ENCODE data around the gene DAAM1. TPM values are rescaled to one million over a fixed set of nuclear protein-coding genes. Genes with fewer than 3 reads are reported as not detected.

DAAM1 gene
- total RNA-seq, 2 experiments from 2014 or later: 11.3 to 11.7 TPM

GRCh38 chr14:59217011-59217410 is 28.5 kb downstream of the DAAM1 start:
- DNase-seq (no peak), ATAC-seq (no peak)
- H3K36me3 Mint-ChIP-seq (ENCODE audit: low read depth): no peaks in the 10 kb centered on the region
- ChIA-PET CTCF (no interaction called here), POLR2A (no interaction called here)
- no peaks in the 10 kb centered on the region for H3K4me1 Mint-ChIP-seq
- no peaks in the 10 kb centered on the region for H3K9me3 Mint-ChIP-seq (ENCODE audit: low read depth)
- no peak overlapping the region for H3K4me3 Mint-ChIP-seq
- H3K27me3 Mint-ChIP-seq: no peaks in the 10 kb centered on the region
- intact Hi-C loops (cut with DNase I, micrococcal nuclease): no loop called here
- H3K27ac Mint-ChIP-seq: no peak overlapping the region

DNA sequence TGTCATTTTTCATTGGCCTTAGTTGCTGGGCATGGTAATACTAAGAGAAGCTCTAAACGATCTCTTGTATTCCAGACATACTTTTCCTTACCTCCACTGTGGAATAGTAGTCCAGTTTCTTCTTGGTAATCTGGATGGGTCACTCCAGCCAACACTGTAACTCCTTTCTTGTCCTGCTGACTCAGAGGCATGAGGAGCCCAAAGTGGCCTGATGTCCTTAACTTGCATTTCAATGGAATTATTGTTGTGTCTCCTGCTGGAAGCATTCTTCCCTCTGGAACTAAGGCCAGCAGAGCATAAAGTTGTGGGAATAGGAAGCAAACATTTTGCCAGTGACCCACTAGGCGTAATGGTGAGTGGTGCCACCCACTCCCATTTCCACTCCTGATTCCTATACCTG is 33.1 kb downstream of the DAAM1 start:
- no peaks in the 10 kb centered on the region for H3K36me3 Mint-ChIP-seq (ENCODE audit: low read depth)
- CTCF ChIA-PET: no interaction called here

DNA sequence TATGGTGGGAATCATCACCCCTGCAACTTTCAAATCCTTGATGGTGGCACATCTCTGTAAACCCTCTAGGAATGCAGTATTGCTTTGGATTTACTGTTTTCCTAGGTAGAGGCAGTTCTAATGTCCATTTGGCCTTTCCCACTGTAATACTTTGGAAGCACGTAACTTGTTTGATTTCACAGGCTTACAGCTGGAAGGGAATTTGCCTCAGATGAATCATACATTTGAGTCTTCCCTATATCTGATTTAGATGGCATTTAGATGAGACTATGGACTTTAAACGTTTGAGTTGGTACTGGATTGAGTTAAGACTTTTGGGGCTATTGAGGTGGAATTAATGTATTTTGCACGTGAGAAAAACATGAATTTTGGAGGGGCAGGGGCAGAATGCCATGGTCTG is 35.9 kb downstream of the DAAM1 start:
- Mint-ChIP-seq H3K27ac (no peak overlapping the region), H3K27me3 (no peaks in the 10 kb centered on the region), H3K36me3 (ENCODE audit: low read depth) (no peaks in the 10 kb centered on the region), H3K4me3 (no peak overlapping the region), H3K9me3 (ENCODE audit: low read depth) (no peaks in the 10 kb centered on the region), H3K4me1 (peaks cover 13% of the 10 kb centered on the region)
- DNase-seq (no peak), ATAC-seq (no peak)
- intact Hi-C loops (cut with DNase I, micrococcal nuclease): no loop called here
- POLR2A ChIA-PET: no interaction called here
- CTCF ChIA-PET: interaction anchor here (0.6 kb wide), 1 partner anchor 138 kb away, joined by 4 read pairs; no protein-coding TSS in a partner anchor

More for the DNA sequence above, 33.1 kb downstream of the DAAM1 start:
- no peaks in the 10 kb centered on the region for H3K27me3 Mint-ChIP-seq
- no peaks in the 10 kb centered on the region for H3K4me1 Mint-ChIP-seq
- intact Hi-C loops (cut with DNase I, micrococcal nuclease): no loop called here
- no peak for ATAC-seq
- H3K9me3 Mint-ChIP-seq (ENCODE audit: low read depth): no peaks in the 10 kb centered on the region
- no peak overlapping the region for H3K27ac Mint-ChIP-seq
- POLR2A ChIA-PET: no interaction called here
- DNase-seq: no peak
- H3K4me3 Mint-ChIP-seq: no peak overlapping the region

GRCh38 chr14:59225281-59225680 is 36.8 kb downstream of the DAAM1 start:
- CTCF ChIA-PET: no interaction called here

DNA sequence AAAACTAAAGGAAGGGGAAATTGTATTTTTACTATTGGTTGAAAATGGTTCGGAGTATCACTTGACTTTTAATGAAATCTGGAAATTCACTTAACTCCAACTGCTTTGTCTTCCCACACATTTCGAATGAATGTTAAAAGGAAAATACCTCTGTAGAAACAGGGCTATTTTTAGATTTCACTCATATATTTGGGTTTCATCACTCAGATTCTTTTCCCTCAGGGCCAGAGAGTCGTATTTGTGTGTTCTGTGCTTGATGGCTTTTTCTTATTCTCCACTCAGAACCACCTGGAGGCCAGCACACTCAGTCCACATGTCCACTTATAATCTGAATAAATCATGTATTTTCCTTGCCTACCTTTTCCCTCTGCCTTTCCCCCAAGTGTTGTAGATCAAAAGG is 40.0 kb downstream of the DAAM1 start:
- Mint-ChIP-seq H3K4me1 (peaks cover 22% of the 10 kb centered on the region), H3K27ac (no peak overlapping the region), H3K4me3 (no peak overlapping the region), H3K9me3 (ENCODE audit: low read depth) (no peaks in the 10 kb centered on the region), H3K27me3 (no peaks in the 10 kb centered on the region), H3K36me3 (ENCODE audit: low read depth) (no peaks in the 10 kb centered on the region)
- CTCF ChIA-PET: no interaction called here
- POLR2A ChIA-PET: no interaction called here
- ATAC-seq (no peak), DNase-seq (no peak)
- intact Hi-C loops (cut with DNase I, micrococcal nuclease): no loop called here

More at GRCh38 chr14:59225281-59225680, 36.8 kb downstream of the DAAM1 start:
- POLR2A ChIA-PET: no interaction called here
- H3K9me3 Mint-ChIP-seq (ENCODE audit: low read depth): no peaks in the 10 kb centered on the region
- H3K27me3 Mint-ChIP-seq: no peaks in the 10 kb centered on the region
- DNase-seq (no peak), ATAC-seq (no peak)
- no peaks in the 10 kb centered on the region for H3K36me3 Mint-ChIP-seq (ENCODE audit: low read depth)
- intact Hi-C loops (cut with DNase I, micrococcal nuclease): no loop called here
- H3K27ac Mint-ChIP-seq: no peak overlapping the region
- peaks cover 20% of the 10 kb centered on the region for H3K4me1 Mint-ChIP-seq
- H3K4me3 Mint-ChIP-seq: no peak overlapping the region

- intact Hi-C loops (cut with DNase I, micrococcal nuclease): no loop called here
- Mint-ChIP-seq H3K27ac (no peak overlapping the region), H3K4me1 (peaks cover 22% of the 10 kb centered on the region), H3K27me3 (no peaks in the 10 kb centered on the region), H3K4me3 (no peak overlapping the region), H3K9me3 (ENCODE audit: low read depth) (no peaks in the 10 kb centered on the region), H3K36me3 (ENCODE audit: low read depth) (peaks cover 1% of the 10 kb centered on the region)
- ATAC-seq (no peak), DNase-seq (no peak)
- ChIA-PET CTCF (interaction anchor here (0.6 kb wide), 1 partner anchor 138 kb away, joined by 4 read pairs; no protein-coding TSS in a partner anchor), POLR2A (interaction anchor here (0.6 kb wide), 1 partner anchor 10 kb away, joined by 3 read pairs; no protein-coding TSS in a partner anchor)
Observed at GRCh38 chr14:59229653-59230406, 41.4 kb downstream of the DAAM1 start.

- intact Hi-C loops (cut with DNase I, micrococcal nuclease): no loop called here
- no peak for ATAC-seq
- no peaks in the 10 kb centered on the region for H3K9me3 Mint-ChIP-seq (ENCODE audit: low read depth)
- no peak overlapping the region for H3K4me3 Mint-ChIP-seq
- CTCF ChIA-PET: no interaction called here
- H3K36me3 Mint-ChIP-seq (ENCODE audit: low read depth): peaks cover 3% of the 10 kb centered on the region
- POLR2A ChIA-PET: no interaction called here
- no peak overlapping the region for H3K27ac Mint-ChIP-seq
- no peaks in the 10 kb centered on the region for H3K27me3 Mint-ChIP-seq
- DNase-seq: no peak
- H3K4me1 Mint-ChIP-seq: peaks cover 1% of the 10 kb centered on the region
Observed at GRCh38 chr14:59236195-59236594, 47.7 kb downstream of the DAAM1 start.

GRCh38 chr14:59238216-59238615 is 49.7 kb downstream of the DAAM1 start:
- POLR2A ChIA-PET: no interaction called here
- Mint-ChIP-seq H3K27me3 (no peaks in the 10 kb centered on the region), H3K4me3 (no peak overlapping the region), H3K9me3 (ENCODE audit: low read depth) (no peaks in the 10 kb centered on the region), H3K36me3 (ENCODE audit: low read depth) (peaks cover 3% of the 10 kb centered on the region), H3K27ac (no peak overlapping the region), H3K4me1 (peaks cover 1% of the 10 kb centered on the region)
- CTCF ChIA-PET: no interaction called here
- ATAC-seq (no peak), DNase-seq (no peak)
- intact Hi-C loops (cut with DNase I, micrococcal nuclease): no loop called here

- no peak for DNase-seq
- peaks cover 1% of the 10 kb centered on the region for H3K4me1 Mint-ChIP-seq
- POLR2A ChIA-PET: no interaction called here
- no peak for ATAC-seq
- intact Hi-C loops (cut with DNase I, micrococcal nuclease): no loop called here
- no peak overlapping the region for H3K4me3 Mint-ChIP-seq
- H3K9me3 Mint-ChIP-seq (ENCODE audit: low read depth): no peaks in the 10 kb centered on the region
- CTCF ChIA-PET: no interaction called here
- H3K36me3 Mint-ChIP-seq (ENCODE audit: low read depth): peaks cover 3% of the 10 kb centered on the region
- H3K27ac Mint-ChIP-seq: no peak overlapping the region
- no peaks in the 10 kb centered on the region for H3K27me3 Mint-ChIP-seq
Observed at GRCh38 chr14:59239022-59239421, 50.6 kb downstream of the DAAM1 start.

DNA sequence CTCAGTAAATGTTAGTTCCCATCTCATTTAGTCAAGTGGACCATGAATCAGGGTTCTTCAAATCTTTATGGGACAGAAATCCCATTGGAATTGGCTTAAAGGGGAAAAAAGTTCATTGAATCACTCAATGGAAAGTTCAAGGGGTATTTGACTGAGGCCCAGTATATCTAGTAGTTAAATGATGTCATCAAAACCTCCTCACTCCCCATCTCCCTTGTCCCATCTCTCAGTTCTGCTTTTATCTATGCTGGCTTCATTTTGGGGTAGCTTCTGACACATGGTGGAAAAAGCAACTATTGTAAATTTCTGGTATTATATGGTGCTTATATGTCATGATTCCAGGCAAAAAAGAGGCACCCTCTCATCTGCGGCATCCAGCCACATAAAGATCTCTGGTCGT is 51.9 kb downstream of the DAAM1 start:
- H3K4me1 Mint-ChIP-seq: peaks cover 13% of the 10 kb centered on the region
- ChIA-PET POLR2A (no interaction called here), CTCF (no interaction called here)
- H3K27me3 Mint-ChIP-seq: no peaks in the 10 kb centered on the region
- H3K27ac Mint-ChIP-seq: no peak overlapping the region
- intact Hi-C loops (cut with DNase I, micrococcal nuclease): no loop called here
- DNase-seq: no peak
- ATAC-seq: no peak
- H3K36me3 Mint-ChIP-seq (ENCODE audit: low read depth): no peaks in the 10 kb centered on the region
- H3K9me3 Mint-ChIP-seq (ENCODE audit: low read depth): no peaks in the 10 kb centered on the region
- no peak overlapping the region for H3K4me3 Mint-ChIP-seq

GRCh38 chr14:59241121-59241520 is 52.7 kb downstream of the DAAM1 start:
- ATAC-seq: no peak
- Mint-ChIP-seq H3K27me3 (no peaks in the 10 kb centered on the region), H3K27ac (no peak overlapping the region), H3K9me3 (ENCODE audit: low read depth) (no peaks in the 10 kb centered on the region), H3K36me3 (ENCODE audit: low read depth) (no peaks in the 10 kb centered on the region), H3K4me3 (no peak overlapping the region), H3K4me1 (peaks cover 18% of the 10 kb centered on the region)
- intact Hi-C loops (cut with DNase I, micrococcal nuclease): no loop called here
- no peak for DNase-seq
- CTCF ChIA-PET: no interaction called here
- POLR2A ChIA-PET: no interaction called here

DNA sequence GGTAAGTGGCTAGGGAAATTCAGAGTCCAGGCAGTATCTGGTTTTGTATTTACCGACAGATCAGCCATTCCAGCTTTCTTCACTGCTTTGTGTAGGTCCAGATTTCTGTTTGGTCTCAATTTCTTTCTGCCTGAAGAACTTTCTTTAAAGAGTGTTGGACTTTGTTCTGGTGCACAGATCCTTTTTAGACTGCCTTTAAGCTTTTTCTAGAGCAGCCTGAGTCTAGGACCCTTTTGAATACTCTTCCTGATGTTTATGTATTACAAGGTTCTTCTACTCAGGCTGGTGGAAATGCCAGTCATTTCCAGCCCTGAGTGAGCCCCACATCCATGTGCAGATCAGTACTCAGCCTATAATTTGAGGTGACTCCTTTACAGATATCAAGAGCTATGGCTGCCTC is 54.7 kb downstream of the DAAM1 start:
- POLR2A ChIA-PET: no interaction called here
- DNase-seq (no peak), ATAC-seq (no peak)
- intact Hi-C loops (cut with DNase I, micrococcal nuclease): no loop called here
- no peaks in the 10 kb centered on the region for H3K36me3 Mint-ChIP-seq (ENCODE audit: low read depth)
- no peak overlapping the region for H3K4me3 Mint-ChIP-seq
- CTCF ChIA-PET: interaction anchor here (0.6 kb wide), 2 partner anchors 17 to 839 kb away, joined by 3 to 4 read pairs; no protein-coding TSS in a partner anchor
- no peak overlapping the region for H3K27ac Mint-ChIP-seq
- H3K4me1 Mint-ChIP-seq: peaks cover 21% of the 10 kb centered on the region
- H3K27me3 Mint-ChIP-seq: no peaks in the 10 kb centered on the region
- H3K9me3 Mint-ChIP-seq (ENCODE audit: low read depth): no peaks in the 10 kb centered on the region

Measured in activated CD4-positive, alpha-beta T cell treated with anti-CD3 and anti-CD28 coated beads for 36 hours (primary cell).